Psoas muscle (tissue), 8 donors: ENCODE measurements around the gene COL20A1. TPM values are rescaled to one million over a fixed set of nuclear protein-coding genes. Genes with fewer than 3 reads are reported as not detected.

Experiments used
- ATAC-seq, 4 donors: fragments of 200-7000 bp; cut with Tn5 transposase; one replicate each; pipeline ENCODE4 v1.9.1; 2020; ENCODE audit warnings: moderate library complexity in 3 of 4, mild to moderate bottlenecking in 2 of 4
- DNase-seq, 2 donors: peaks; one replicate each; pipeline ENCODE4 v3.0.0-alpha.2; 2020
- H3K27ac ChIP-seq: fragments of 200-600 bp; one replicate; pipeline ENCODE4 v1.8.0; 2022
- H3K27me3 ChIP-seq, 3 donors: fragments of 200-600 bp in 1 of 3; one replicate each; pipeline versions ENCODE4 v1.6.1 to v1.8.0; 2013 to 2022; ENCODE audit warnings: low read length in 2 of 3, mild to moderate bottlenecking in 2 of 3, moderate library complexity in 1 of 3; ENCODE audit not compliant: insufficient read depth in 3 of 3
- H3K36me3 ChIP-seq, 2 donors: fragments of 200-600 bp in 1 of 2; one replicate each; pipeline versions ENCODE4 v1.6.1 to v1.8.0; 2013 to 2022; ENCODE audit warnings: low read depth in 1 of 2, mild to moderate bottlenecking in 1 of 2, moderate library complexity in 1 of 2; ENCODE audit not compliant: insufficient read depth in 1 of 2
- H3K4me1 ChIP-seq: fragments of 200-600 bp; one replicate; pipeline ENCODE4 v1.8.0; 2022
- H3K4me3 ChIP-seq: fragments of 200-600 bp; one replicate; pipeline ENCODE4 v1.8.0; 2022; ENCODE audit warnings: mild to moderate bottlenecking
- H3K9me3 ChIP-seq: fragments of 200-600 bp; one replicate; pipeline ENCODE4 v1.8.0; 2022
- WGBS, 3 donors: extraction: QIAGEN DNeasy Blood & Tissue Kit; methylation state at CpG; one replicate each; pipeline versions ENCODE4 v1.1.6 to v1.1.7; 2013; 5-methylcytosine and 5-hydroxymethylcytosine counted together
- intact Hi-C, 2 donors: fragments of 100-400 bp; cut with DNase I; formaldehyde crosslinking; loops; one replicate each; pipeline versions ENCODE4 v1.11.0 to v1.14.2; 2022
- polyA plus RNA-seq, 3 donors: library from polyadenylated mRNA; stranded (reverse); fragments of 200-250 nt; gene quantifications; one replicate each; pipeline ENCODE4 v1.2.3, GENCODE V29; 2013
- total RNA-seq, 4 donors: library from RNA; stranded (reverse); fragmentation: NEBNext Ultra II Directional in 2 of 4; extraction: Animal tissue kit (Norgen Biotek cat#: 25700) in 2 of 4; gene quantifications; one replicate each; pipeline versions ENCODE4 v1.2.1 to v1.2.4, GENCODE V29; 2021 to 2023
- TF ChIP-seq, protein P1 (sequence below): fragments of 200-600 bp; IDR thresholded peaks from one replicate; pipeline ENCODE4 v1.8.0; 2022; ENCODE audit warnings: antibody characterized with exemption
- donor health status: healthy with polysubstance abuse.
- donor health status: DM: no; HTN: no; CAD: no; lungs with moderate emphysema.
- donor health status: Bipolar disorder and iron deficiency.
- donor health status: healthy.
- donor health status: DM: yes; HTN: yes; CAD: no.
- donor health status: DM: no; HTN: no; CAD: no.
- donor health status: DM: no; HTN: no; CAD: no.
- donor health status: DM: yes; HTN: yes; CAD: no.

COL20A1 gene
- total and polyA plus RNA-seq, 7 donors: 0.08 to 0.09 TPM; not detected in 5

DNA sequence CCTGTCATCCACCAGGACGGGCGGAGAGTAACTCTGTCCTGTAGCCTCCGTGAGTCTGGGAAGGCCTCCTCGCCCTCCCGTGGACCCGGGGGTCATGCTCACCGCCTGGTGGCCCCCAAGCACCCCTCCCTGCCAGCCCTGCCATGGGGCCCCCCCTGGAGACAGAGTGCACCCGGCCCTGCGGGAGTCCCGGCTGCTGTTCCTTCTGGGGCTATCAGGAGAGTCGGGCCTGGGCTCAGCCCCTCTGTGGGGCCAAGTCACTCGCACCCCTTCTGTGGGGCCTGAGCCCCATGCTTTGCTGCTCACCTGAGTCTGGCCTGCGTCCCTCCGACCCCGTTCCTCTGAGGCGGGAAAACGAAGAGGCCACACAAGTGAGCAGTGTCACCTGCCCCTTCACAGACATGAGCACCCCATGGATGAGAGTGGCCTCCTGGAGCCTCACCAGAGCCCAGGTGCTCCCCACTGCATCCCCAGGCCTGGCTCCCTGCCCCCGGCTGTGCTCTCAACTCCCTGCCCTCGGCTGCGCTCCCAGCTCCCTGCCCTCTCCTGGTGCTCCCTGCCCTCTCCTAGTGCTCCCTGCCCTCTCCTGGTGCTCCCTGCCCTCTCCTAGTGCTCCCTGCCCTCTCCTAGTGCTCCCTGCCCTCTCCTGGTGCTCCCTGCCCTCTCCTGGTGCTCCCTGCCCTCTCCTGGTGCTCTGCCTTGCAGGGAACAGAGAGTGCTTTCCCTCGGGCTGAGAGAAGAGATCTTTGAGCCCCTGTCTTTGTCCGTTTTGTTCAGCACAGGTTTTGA is 72.8 kb downstream of the COL20A1 start:
- Histone ChIP-seq H3K9me3 (no peaks in the 10 kb centered on the region), H3K4me3 (no peak overlapping the region), H3K27me3 (peaks cover 0 to 57% (median 16%) of the 10 kb centered on the region in 3 donors), H3K27ac (no peak overlapping the region), H3K4me1 (no peaks in the 10 kb centered on the region), H3K36me3 (no peaks in the 10 kb centered on the region)
- TF ChIP-seq, protein P1, sequence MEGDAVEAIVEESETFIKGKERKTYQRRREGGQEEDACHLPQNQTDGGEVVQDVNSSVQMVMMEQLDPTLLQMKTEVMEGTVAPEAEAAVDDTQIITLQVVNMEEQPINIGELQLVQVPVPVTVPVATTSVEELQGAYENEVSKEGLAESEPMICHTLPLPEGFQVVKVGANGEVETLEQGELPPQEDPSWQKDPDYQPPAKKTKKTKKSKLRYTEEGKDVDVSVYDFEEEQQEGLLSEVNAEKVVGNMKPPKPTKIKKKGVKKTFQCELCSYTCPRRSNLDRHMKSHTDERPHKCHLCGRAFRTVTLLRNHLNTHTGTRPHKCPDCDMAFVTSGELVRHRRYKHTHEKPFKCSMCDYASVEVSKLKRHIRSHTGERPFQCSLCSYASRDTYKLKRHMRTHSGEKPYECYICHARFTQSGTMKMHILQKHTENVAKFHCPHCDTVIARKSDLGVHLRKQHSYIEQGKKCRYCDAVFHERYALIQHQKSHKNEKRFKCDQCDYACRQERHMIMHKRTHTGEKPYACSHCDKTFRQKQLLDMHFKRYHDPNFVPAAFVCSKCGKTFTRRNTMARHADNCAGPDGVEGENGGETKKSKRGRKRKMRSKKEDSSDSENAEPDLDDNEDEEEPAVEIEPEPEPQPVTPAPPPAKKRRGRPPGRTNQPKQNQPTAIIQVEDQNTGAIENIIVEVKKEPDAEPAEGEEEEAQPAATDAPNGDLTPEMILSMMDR: no peak
- ATAC-seq (no peak), DNase-seq (no peak)
- intact Hi-C loops: no loop called here
- WGBS, 3 donors: 80 to 87% (median 86%) methylated on average over 16 to 22 of the region's 22 CpGs

GRCh38 chr20:63366390-63367365 is 73.7 kb downstream of the COL20A1 start:
- H3K9me3 ChIP-seq: no peaks in the 10 kb centered on the region
- WGBS, 3 donors: 72 to 74% (median 72%) methylated on average over 29 to 30 of the region's 30 CpGs
- no peak overlapping the region for H3K27ac ChIP-seq
- intact Hi-C loops: no loop called here
- ATAC-seq (no peak), DNase-seq (no peak)
- H3K4me3 ChIP-seq: no peak overlapping the region
- peaks cover 0 to 58% (median 16%) of the 10 kb centered on the region in 3 donors for H3K27me3 ChIP-seq
- H3K4me1 ChIP-seq: no peaks in the 10 kb centered on the region
- TF ChIP-seq, protein P1: no peak
- no peaks in the 10 kb centered on the region for H3K36me3 ChIP-seq

- Histone ChIP-seq H3K4me3 (no peak overlapping the region), H3K9me3 (no peaks in the 10 kb centered on the region), H3K27me3 (peaks cover 0 to 53% (median 11%) of the 10 kb centered on the region in 3 donors), H3K27ac (no peak overlapping the region), H3K4me1 (no peaks in the 10 kb centered on the region), H3K36me3 (no peaks in the 10 kb centered on the region)
- DNase-seq (no peak), ATAC-seq (no peak)
- WGBS, 3 donors: 56 to 62% (median 58%) methylated on average over 22 to 24 of the region's 24 CpGs
- intact Hi-C loops: no loop called here
- TF ChIP-seq, protein P1: no peak
Measured at GRCh38 chr20:63367446-63368055, 74.6 kb downstream of the COL20A1 start.

DNA sequence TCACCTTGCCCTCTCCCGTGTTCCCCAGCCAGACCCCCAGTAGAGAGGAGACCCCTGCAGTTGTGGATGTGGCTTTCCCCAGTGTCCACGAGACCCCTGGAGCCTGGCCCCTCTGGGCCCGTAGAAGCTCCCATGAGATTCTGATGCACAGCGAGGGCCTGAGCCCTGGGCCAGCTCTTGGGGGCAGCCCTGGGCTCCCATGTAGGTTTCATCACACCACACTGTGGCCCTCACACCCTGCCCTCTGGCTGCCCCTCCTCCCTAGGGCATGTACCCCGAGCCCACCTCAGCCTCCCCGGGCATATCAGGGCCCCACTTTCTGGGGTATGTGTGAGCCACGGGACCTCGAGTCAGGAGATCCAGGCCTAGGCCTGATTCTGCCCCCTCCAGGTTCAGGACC is 75.2 kb downstream of the COL20A1 start:
- no peaks in the 10 kb centered on the region for H3K4me1 ChIP-seq
- DNase-seq (no peak), ATAC-seq (no peak)
- no peaks in the 10 kb centered on the region for H3K9me3 ChIP-seq
- no peaks in the 10 kb centered on the region for H3K36me3 ChIP-seq
- TF ChIP-seq, protein P1: no peak
- intact Hi-C loops: no loop called here
- peaks cover 0 to 50% (median 10%) of the 10 kb centered on the region in 3 donors for H3K27me3 ChIP-seq
- no peak overlapping the region for H3K4me3 ChIP-seq
- H3K27ac ChIP-seq: no peak overlapping the region
- WGBS, 3 donors: 82 to 87% (median 83%) methylated on average over 7 to 8 of the region's 8 CpGs
